K562 (cell line): Measurements from ENCODE around the gene CERS2. TPM values are rescaled to one million over a fixed set of nuclear protein-coding genes. Genes with fewer than 3 reads are reported as not detected.

Experiments used
- CBFA2T2 ChIP-seq: fragments of 450-650 bp; conservative IDR thresholded peaks from 2 replicates; pipeline ENCODE4 v1.6.1; 2017; ENCODE audit warnings: mild to moderate bottlenecking
- CC2D1A ChIP-seq: fragments of 450-650 bp; IDR thresholded peaks from 2 replicates; pipeline ENCODE4 v1.6.1; 2017; ENCODE audit warnings: mild to moderate bottlenecking
- CCAR2 ChIP-seq: fragments of 200-400 bp; formaldehyde crosslinking; IDR thresholded peaks from 2 replicates; pipeline ENCODE4 v1.6.1; 2017; ENCODE audit warnings: mild to moderate bottlenecking, low read depth, low read length
- CEBPZ ChIP-seq: fragments of 150-350 bp; IDR thresholded peaks from 2 replicates; pipeline ENCODE4 v1.6.1; 2014; ENCODE audit warnings: low read depth, mild to moderate bottlenecking, low read length, borderline replicate concordance
- GABPB1 ChIP-seq: sonication (generic); formaldehyde crosslinking; IDR thresholded peaks from 2 replicates; pipeline ENCODE4 v1.8.0; 2022; ENCODE audit warnings: mild to moderate bottlenecking, missing genetic modification reagents
- MEF2A ChIP-seq: IDR thresholded peaks from 2 replicates; pipeline ENCODE4 v1.6.1; 2011; ENCODE audit warnings: low read depth, mild to moderate bottlenecking, low read length, moderate library complexity; ENCODE audit not compliant: control insufficient read depth
- RBM15 ChIP-seq: fragments of 200-400 bp; formaldehyde crosslinking; IDR thresholded peaks from 2 replicates; pipeline ENCODE4 v1.6.1; 2018; ENCODE audit warnings: mild to moderate bottlenecking, low read length, moderate library complexity; ENCODE audit not compliant: insufficient read depth
- RFX7 ChIP-seq: fragments of 250-450 bp; sonication (Bioruptor Pico); IDR thresholded peaks from 2 replicates; pipeline ENCODE4 v1.5.1; 2021; ENCODE audit warnings: mild to moderate bottlenecking
- TAF9B ChIP-seq: fragments of 450-650 bp; IDR thresholded peaks from 2 replicates; pipeline ENCODE4 v1.6.1; 2018; ENCODE audit warnings: mild to moderate bottlenecking; ENCODE audit not compliant: partially characterized antibody
- TARDBP ChIP-seq: fragments of 450-650 bp; IDR thresholded peaks from 2 replicates; pipeline ENCODE4 v1.6.1; 2016
- TCF3 ChIP-seq: sonication (generic); formaldehyde crosslinking; IDR thresholded peaks from 2 replicates; pipeline ENCODE4 v1.4.0; 2020; ENCODE audit warnings: mild to moderate bottlenecking, missing genetic modification reagents
- XRCC3 ChIP-seq: fragments of 450-650 bp; IDR thresholded peaks from 2 replicates; pipeline ENCODE4 v1.6.1; 2017; ENCODE audit warnings: mild to moderate bottlenecking, moderate library complexity
- ZFX ChIP-seq: sonication (generic); formaldehyde crosslinking; IDR thresholded peaks from 2 replicates; pipeline ENCODE4 v1.8.0; 2022; ENCODE audit warnings: mild to moderate bottlenecking, missing genetic modification reagents, moderate library complexity
- ZNF197 ChIP-seq: fragments of 200-800 bp; sonication (Bioruptor generic); IDR thresholded peaks from 2 replicates; pipeline ENCODE4 v1.6.1; 2016; ENCODE audit warnings: low read depth, missing genetic modification characterization, missing compliant biosample characterization
- ZNF57 ChIP-seq: fragments of 450-650 bp; formaldehyde crosslinking; IDR thresholded peaks from 2 replicates; pipeline ENCODE4 v1.4.0; 2020; ENCODE audit warnings: mild to moderate bottlenecking, moderate library complexity
- ZNF764 ChIP-seq: fragments of 250-450 bp; sonication (Bioruptor Pico); IDR thresholded peaks from 2 replicates; pipeline ENCODE4 v1.4.0; 2020; ENCODE audit warnings: low read depth, mild to moderate bottlenecking, moderate library complexity
- polyA plus RNA-seq, 8 experiments: library from polyadenylated mRNA; depleted of rRNA in 4 of 8; stranded (reverse) in 5 of 8; unstranded in 3 of 8; fragments of >200 nt; fragmentation: Nextera tagmentation in 2 of 8; fragmentation: Illumina TruSeq in 1 of 8; extraction: Ambion mirVana in 2 of 8; extraction: Trizol in 1 of 8; gene quantifications; 2 replicates each; pipeline versions ENCODE4 v1.2.1 to v1.2.3, GENCODE V29; 2011 to 2014; ENCODE audit warnings: inconsistent platforms in 1 of 8, missing spikeins in 1 of 8
- total RNA-seq, 7 experiments: library from RNA; depleted of rRNA in 6 of 7; stranded (reverse); fragments of >200 nt in 6 of 7; fragmentation: Illumina TruSeq in 2 of 7; extraction: Trizol in 2 of 7; gene quantifications; 2 replicates each; pipeline versions ENCODE4 v1.2.1 to v1.2.3, GENCODE V29; 2011 to 2021; ENCODE audit warnings: low replicate concordance in 1 of 7
- TF ChIP-seq, protein P1 (sequence below), 2 experiments: fragments of 200-800 bp in 1 of 2; sonication (Bioruptor generic) in 1 of 2; sonication (generic) in 1 of 2; formaldehyde crosslinking in 1 of 2; IDR thresholded peaks in 1 of 2; conservative IDR thresholded peaks in 1 of 2; 2 replicates each; pipeline versions ENCODE4 v1.5.0 to v1.6.1; 2016 to 2020; ENCODE audit warnings: missing compliant biosample characterization in 1 of 2, missing genetic modification characterization in 1 of 2, missing genetic modification reagents in 1 of 2
- TF ChIP-seq, protein P2 (sequence below): sonication (generic); formaldehyde crosslinking; IDR thresholded peaks from 2 replicates; pipeline ENCODE4 v1.8.0; 2022; ENCODE audit warnings: missing genetic modification reagents, mild to moderate bottlenecking, borderline replicate concordance
- TF ChIP-seq, protein P3 (sequence below), 2 experiments: fragments of 450-650 bp; IDR thresholded peaks; 2 replicates each; pipeline ENCODE4 v1.6.1; 2016

CERS2 gene
- total and polyA plus RNA-seq, 9 of the 15 experiments (the other 6 are each of a cell fraction or from before 2014, with no cell fraction given): 23.4 to 295 (median 132) TPM

DNA sequence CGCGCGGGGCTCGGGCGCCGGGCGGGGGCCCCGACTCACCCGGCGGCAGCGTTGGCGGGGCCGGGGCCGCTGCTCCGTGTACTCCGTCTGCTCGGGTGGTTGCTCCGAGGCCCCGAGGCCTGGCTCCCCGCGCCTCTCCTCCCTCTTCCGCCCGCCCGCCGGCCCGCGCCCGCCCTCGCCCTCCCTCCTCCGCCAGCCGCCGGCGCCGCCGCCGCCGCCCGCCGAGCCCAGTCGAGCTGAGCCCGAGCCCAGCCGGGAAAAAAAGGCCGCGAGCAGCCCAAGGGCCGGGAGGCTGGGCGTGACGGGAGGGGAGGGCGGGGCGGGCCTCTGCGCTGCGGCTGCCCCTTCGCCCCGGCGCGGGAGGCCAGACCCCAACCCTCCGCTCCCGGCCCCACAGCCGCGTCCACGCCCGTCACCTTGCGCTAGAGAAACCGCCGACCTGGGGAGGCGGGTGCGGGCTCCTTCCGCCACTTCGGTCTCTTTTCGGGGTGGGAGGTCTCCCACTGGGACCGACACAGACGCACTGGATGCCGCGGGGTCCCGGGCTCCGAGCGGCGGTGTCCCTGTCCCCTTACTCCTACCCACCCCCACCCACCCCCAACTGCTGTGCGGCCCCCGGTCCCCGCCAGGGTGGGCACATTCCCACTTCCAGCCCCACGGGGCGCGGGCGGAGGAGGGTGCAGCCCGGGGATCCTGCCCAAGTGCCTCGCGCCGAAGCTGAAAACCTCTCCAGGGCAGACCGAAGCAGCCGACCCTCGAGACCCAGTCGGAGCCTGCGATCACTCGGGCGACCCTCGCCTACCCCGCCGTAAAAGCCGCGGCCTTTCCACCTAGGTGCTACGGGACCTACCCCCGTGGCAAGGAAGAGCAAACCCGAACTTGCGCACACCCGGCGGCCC lies at the start of gene CERS2 (continued):
- no peak for TF ChIP-seq ZNF57 (CRISPR knock-in tag)
- TF ChIP-seq TARDBP: no peak
- TF ChIP-seq, protein P1, sequence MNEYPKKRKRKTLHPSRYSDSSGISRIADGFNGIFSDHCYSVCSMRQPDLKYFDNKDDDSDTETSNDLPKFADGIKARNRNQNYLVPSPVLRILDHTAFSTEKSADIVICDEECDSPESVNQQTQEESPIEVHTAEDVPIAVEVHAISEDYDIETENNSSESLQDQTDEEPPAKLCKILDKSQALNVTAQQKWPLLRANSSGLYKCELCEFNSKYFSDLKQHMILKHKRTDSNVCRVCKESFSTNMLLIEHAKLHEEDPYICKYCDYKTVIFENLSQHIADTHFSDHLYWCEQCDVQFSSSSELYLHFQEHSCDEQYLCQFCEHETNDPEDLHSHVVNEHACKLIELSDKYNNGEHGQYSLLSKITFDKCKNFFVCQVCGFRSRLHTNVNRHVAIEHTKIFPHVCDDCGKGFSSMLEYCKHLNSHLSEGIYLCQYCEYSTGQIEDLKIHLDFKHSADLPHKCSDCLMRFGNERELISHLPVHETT (CRISPR knock-in tag; conservative IDR thresholded peaks at IDR 0.05 in 1 of 2, IDR thresholded peaks at IDR 0.05 in 1 of 2): peak in 1 of 2 experiments; percentile 68; a peak in 2 of 4 replicates
- TF ChIP-seq, protein P2, sequence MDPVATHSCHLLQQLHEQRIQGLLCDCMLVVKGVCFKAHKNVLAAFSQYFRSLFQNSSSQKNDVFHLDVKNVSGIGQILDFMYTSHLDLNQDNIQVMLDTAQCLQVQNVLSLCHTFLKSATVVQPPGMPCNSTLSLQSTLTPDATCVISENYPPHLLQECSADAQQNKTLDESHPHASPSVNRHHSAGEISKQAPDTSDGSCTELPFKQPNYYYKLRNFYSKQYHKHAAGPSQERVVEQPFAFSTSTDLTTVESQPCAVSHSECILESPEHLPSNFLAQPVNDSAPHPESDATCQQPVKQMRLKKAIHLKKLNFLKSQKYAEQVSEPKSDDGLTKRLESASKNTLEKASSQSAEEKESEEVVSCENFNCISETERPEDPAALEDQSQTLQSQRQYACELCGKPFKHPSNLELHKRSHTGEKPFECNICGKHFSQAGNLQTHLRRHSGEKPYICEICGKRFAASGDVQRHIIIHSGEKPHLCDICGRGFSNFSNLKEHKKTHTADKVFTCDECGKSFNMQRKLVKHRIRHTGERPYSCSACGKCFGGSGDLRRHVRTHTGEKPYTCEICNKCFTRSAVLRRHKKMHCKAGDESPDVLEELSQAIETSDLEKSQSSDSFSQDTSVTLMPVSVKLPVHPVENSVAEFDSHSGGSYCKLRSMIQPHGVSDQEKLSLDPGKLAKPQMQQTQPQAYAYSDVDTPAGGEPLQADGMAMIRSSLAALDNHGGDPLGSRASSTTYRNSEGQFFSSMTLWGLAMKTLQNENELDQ (CRISPR knock-in tag): no peak
- peak; percentile 66 for TF ChIP-seq ZFX (CRISPR knock-in tag)
- TF ChIP-seq GABPB1 (CRISPR knock-in tag): peak; percentile 55; the same call in 1 of the 2 replicates
- no peak for TF ChIP-seq XRCC3
- TF ChIP-seq CBFA2T2: no peak
- no peak for TF ChIP-seq CCAR2
- no peak for TF ChIP-seq TCF3 (CRISPR knock-in tag)
- no peak for TF ChIP-seq TAF9B
- no peak for TF ChIP-seq RFX7 (CRISPR knock-in tag)
- TF ChIP-seq MEF2A: no peak
- TF ChIP-seq, protein P3, sequence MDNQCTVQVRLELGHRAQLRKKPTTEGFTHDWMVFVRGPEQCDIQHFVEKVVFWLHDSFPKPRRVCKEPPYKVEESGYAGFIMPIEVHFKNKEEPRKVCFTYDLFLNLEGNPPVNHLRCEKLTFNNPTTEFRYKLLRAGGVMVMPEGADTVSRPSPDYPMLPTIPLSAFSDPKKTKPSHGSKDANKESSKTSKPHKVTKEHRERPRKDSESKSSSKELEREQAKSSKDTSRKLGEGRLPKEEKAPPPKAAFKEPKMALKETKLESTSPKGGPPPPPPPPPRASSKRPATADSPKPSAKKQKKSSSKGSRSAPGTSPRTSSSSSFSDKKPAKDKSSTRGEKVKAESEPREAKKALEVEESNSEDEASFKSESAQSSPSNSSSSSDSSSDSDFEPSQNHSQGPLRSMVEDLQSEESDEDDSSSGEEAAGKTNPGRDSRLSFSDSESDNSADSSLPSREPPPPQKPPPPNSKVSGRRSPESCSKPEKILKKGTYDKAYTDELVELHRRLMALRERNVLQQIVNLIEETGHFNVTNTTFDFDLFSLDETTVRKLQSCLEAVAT (IDR thresholded peaks at IDR 0.05): 0 out of 4 replicates have a peak, but pooled peaks of 1 of the 2 experiments have one; percentile 42
- TF ChIP-seq CC2D1A: no peak
- TF ChIP-seq ZNF764: no peak
- no peak for TF ChIP-seq RBM15
- no peak for TF ChIP-seq CEBPZ
- TF ChIP-seq ZNF197: no peak
